Measurements from ENCODE around the gene CLCN3. TPM values are rescaled to one million over a fixed set of nuclear protein-coding genes. Genes with fewer than 3 reads are reported as not detected.

Gene CLCN3
- total RNA-seq, 3 donors from 2014 or later (not counting 1 experiment from before 2014, with no cell fraction given): 20.7 to 26.0 (median 21.0) TPM

DNA sequence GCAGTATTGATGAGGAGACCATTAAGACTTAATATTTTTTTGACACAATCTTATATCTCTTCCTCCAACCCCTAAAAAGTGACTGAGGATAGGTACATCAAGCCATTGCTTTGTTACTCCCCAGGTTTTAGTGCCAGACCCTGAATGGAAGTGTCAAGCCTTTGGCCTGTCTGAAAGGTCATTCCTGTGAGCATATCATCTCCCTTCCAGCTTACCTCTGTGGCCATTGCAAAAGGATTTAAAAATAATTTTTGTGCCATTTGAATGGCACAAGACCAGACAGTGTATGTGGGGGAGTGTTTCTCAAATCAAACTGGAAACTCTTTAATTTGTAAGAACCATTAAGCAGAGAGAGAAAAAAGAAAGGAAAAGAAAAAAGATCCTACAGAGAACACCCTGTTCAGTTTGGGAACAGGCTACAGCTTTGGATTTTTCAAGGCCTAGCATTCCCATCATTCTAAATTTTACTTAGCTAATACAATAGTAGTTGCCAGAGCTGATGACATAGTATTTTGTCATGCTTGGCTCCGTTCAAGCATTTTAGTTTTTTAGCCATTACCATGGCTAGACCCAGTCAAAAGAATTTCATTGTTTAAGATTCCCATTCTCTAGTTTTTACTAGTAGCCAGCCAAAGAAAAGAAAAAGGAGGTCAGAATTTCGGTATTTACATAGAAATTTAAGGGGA, 87.7 kb downstream of the CLCN3 start:
- H3K27me3 ChIP-seq (ENCODE audit: control insufficient read depth, insufficient read depth, low read length): no peaks in the 10 kb centered on the region
- H3K4me1 Mint-ChIP-seq: no peaks in the 10 kb centered on the region
- H3K4me3 ChIP-seq (ENCODE audit: low read length): no peak overlapping the region
- H3K4me1 ChIP-seq (ENCODE audit: control insufficient read depth, insufficient read depth, low read length): no peaks in the 10 kb centered on the region
- ATAC-seq: no peak
- 100% methylated on average over 2 of the region's 2 CpGs for WGBS (ENCODE audit: insufficient coverage)
- H3K9me3 ChIP-seq (ENCODE audit: control insufficient read depth, insufficient read depth, low read length): no peaks in the 10 kb centered on the region
- H3K9me3 Mint-ChIP-seq: no peaks in the 10 kb centered on the region
- TF ChIP-seq, protein P1, sequence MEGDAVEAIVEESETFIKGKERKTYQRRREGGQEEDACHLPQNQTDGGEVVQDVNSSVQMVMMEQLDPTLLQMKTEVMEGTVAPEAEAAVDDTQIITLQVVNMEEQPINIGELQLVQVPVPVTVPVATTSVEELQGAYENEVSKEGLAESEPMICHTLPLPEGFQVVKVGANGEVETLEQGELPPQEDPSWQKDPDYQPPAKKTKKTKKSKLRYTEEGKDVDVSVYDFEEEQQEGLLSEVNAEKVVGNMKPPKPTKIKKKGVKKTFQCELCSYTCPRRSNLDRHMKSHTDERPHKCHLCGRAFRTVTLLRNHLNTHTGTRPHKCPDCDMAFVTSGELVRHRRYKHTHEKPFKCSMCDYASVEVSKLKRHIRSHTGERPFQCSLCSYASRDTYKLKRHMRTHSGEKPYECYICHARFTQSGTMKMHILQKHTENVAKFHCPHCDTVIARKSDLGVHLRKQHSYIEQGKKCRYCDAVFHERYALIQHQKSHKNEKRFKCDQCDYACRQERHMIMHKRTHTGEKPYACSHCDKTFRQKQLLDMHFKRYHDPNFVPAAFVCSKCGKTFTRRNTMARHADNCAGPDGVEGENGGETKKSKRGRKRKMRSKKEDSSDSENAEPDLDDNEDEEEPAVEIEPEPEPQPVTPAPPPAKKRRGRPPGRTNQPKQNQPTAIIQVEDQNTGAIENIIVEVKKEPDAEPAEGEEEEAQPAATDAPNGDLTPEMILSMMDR (IDR thresholded peaks at IDR 0.05): no peak
- no peaks in the 10 kb centered on the region for H3K36me3 Mint-ChIP-seq
- no peaks in the 10 kb centered on the region for H3K27me3 Mint-ChIP-seq (ENCODE audit: low read depth in 2 of 2)
- intact Hi-C loops (cut with micrococcal nuclease): no loop called here
- no peak overlapping the region for H3K4me3 Mint-ChIP-seq
- H3K27ac ChIP-seq (ENCODE audit: low read length): no peak overlapping the region
- peaks cover 22% of the 10 kb centered on the region for H3K36me3 ChIP-seq (ENCODE audit: control insufficient read depth, insufficient read depth, low read length)
- DNase-seq: no peak
- peak overlapping the region in 1 of 2 donors; percentile 63 for H3K27ac Mint-ChIP-seq

DNA sequence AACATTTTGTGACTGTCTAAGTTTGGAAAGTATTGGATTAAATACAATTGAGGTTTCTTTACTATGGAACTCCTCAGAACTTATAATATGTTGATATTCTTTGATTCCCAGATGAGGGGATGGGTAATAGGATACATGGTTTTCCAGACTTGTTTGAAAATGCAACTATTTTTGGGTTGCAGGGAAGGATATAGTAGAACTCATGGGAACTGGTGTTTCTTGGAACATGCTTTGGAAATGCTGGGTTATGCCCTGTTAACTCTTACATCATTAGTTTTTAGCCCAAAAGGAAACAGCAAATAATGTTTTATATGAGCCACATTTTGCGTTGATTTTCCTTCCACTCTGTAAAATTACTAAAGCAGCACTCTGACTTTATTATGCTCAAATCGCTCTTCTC, 95.4 kb downstream of the CLCN3 start:
- no peaks in the 10 kb centered on the region for H3K9me3 Mint-ChIP-seq
- H3K27me3 ChIP-seq (ENCODE audit: control insufficient read depth, insufficient read depth, low read length): no peaks in the 10 kb centered on the region
- H3K27ac ChIP-seq (ENCODE audit: low read length): no peak overlapping the region
- H3K27me3 Mint-ChIP-seq (ENCODE audit: low read depth in 2 of 2): no peaks in the 10 kb centered on the region
- H3K4me3 ChIP-seq (ENCODE audit: low read length): no peak overlapping the region
- no peaks in the 10 kb centered on the region for H3K4me1 ChIP-seq (ENCODE audit: control insufficient read depth, insufficient read depth, low read length)
- H3K27ac Mint-ChIP-seq: no peak overlapping the region
- H3K36me3 Mint-ChIP-seq: peaks cover 6% of the 10 kb centered on the region
- DNase-seq (no peak), ATAC-seq (no peak)
- 100% methylated on average over 1 of the region's 2 CpGs for WGBS (ENCODE audit: insufficient coverage)
- H3K36me3 ChIP-seq (ENCODE audit: control insufficient read depth, insufficient read depth, low read length): peaks cover 25% of the 10 kb centered on the region
- no peak overlapping the region for H3K4me3 Mint-ChIP-seq
- no peaks in the 10 kb centered on the region for H3K9me3 ChIP-seq (ENCODE audit: control insufficient read depth, insufficient read depth, low read length)
- H3K4me1 Mint-ChIP-seq: no peaks in the 10 kb centered on the region
- TF ChIP-seq, protein P1 (IDR thresholded peaks at IDR 0.05): no peak
- intact Hi-C loops (cut with micrococcal nuclease): no loop called here

DNA sequence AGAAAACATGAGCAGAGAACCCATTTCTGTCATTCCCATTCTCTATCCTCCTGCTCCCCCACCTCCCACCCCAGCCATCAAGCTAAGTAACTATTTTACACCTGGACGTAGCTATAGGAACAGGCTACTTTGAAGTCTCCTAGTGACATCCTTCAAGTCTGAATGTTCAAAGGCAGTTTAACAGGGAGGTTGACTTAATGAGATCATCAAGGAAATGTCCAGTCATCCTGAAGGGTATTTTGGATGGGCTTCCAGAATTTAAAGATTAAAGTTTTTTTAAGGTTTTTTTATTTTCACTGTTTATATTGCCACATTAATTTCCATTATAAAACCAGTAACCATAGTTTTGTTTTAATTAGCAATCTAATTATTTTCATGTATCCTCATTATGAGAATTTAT, 96.3 kb downstream of the CLCN3 start:
- Histone ChIP-seq H3K4me3 (ENCODE audit: low read length) (no peak overlapping the region), H3K27me3 (ENCODE audit: control insufficient read depth, insufficient read depth, low read length) (no peaks in the 10 kb centered on the region), H3K9me3 (ENCODE audit: control insufficient read depth, insufficient read depth, low read length) (no peaks in the 10 kb centered on the region), H3K36me3 (ENCODE audit: control insufficient read depth, insufficient read depth, low read length) (peaks cover 24% of the 10 kb centered on the region), H3K27ac (ENCODE audit: low read length) (no peak overlapping the region), H3K4me1 (ENCODE audit: control insufficient read depth, insufficient read depth, low read length) (no peaks in the 10 kb centered on the region)
- no peak overlapping the region for H3K4me3 Mint-ChIP-seq
- intact Hi-C loops (cut with micrococcal nuclease): no loop called here
- H3K27me3 Mint-ChIP-seq (ENCODE audit: low read depth in 2 of 2): no peaks in the 10 kb centered on the region
- H3K4me1 Mint-ChIP-seq: no peaks in the 10 kb centered on the region
- ATAC-seq (no peak), DNase-seq (no peak)
- WGBS (ENCODE audit: insufficient coverage): 93% methylated on average over 1 of the region's 1 CpG
- peaks cover 6% of the 10 kb centered on the region for H3K36me3 Mint-ChIP-seq
- TF ChIP-seq, protein P1 (IDR thresholded peaks at IDR 0.05): no peak
- H3K9me3 Mint-ChIP-seq: no peaks in the 10 kb centered on the region
- H3K27ac Mint-ChIP-seq: no peak overlapping the region

DNA sequence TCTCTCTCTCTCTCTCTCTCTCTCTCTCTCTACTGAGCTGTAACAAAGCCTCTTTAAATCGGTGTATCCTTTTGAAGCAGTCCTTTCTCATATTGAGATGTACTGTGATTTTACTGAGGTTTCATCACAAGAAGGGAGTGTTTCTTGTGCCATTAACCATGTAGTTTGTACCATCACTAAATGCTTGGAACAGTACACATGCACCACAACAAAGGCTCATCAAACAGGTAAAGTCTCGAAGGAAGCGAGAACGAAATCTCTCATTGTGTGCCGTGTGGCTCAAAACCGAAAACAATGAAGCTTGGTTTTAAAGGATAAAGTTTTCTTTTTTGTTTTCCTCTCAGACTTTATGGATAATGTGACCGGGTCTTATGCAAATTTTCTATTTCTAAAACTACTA, 100.2 kb downstream of the CLCN3 start:
- Histone ChIP-seq H3K36me3 (ENCODE audit: control insufficient read depth, insufficient read depth, low read length) (peaks cover 12% of the 10 kb centered on the region), H3K4me1 (ENCODE audit: control insufficient read depth, insufficient read depth, low read length) (no peaks in the 10 kb centered on the region), H3K27me3 (ENCODE audit: control insufficient read depth, insufficient read depth, low read length) (no peaks in the 10 kb centered on the region), H3K9me3 (ENCODE audit: control insufficient read depth, insufficient read depth, low read length) (no peaks in the 10 kb centered on the region), H3K4me3 (ENCODE audit: low read length) (no peak overlapping the region), H3K27ac (ENCODE audit: low read length) (no peak overlapping the region)
- Mint-ChIP-seq H3K36me3 (no peaks in the 10 kb centered on the region), H3K9me3 (no peaks in the 10 kb centered on the region), H3K27ac (peak overlapping the region in 1 of 2 donors; percentile 60), H3K4me3 (no peak overlapping the region), H3K27me3 (ENCODE audit: low read depth in 2 of 2) (no peaks in the 10 kb centered on the region), H3K4me1 (no peaks in the 10 kb centered on the region)
- ATAC-seq (no peak), DNase-seq (peak in 1 of 2 donors; percentile 15)
- intact Hi-C loops (cut with micrococcal nuclease): no loop called here
- TF ChIP-seq, protein P1 (IDR thresholded peaks at IDR 0.05): no peak
- WGBS (ENCODE audit: insufficient coverage): 96% methylated on average over 6 of the region's 7 CpGs
